DND-41 (cell line): ENCODE data around the gene TRIM69.

Source experiments
- EZH2 ChIP-seq: IDR thresholded peaks from 3 replicates; pipeline ENCODE4 v1.6.1; 2012; ENCODE audit warnings: borderline replicate concordance, low read depth, mild to moderate bottlenecking, moderate library complexity, low read length, inconsistent platforms; ENCODE audit not compliant: severe bottlenecking
- TF ChIP-seq, protein P1 (sequence below): IDR thresholded peaks from 2 replicates; pipeline ENCODE4 v1.5.1; 2012; ENCODE audit warnings: borderline replicate concordance, low read length, moderate library complexity, mild to moderate bottlenecking; ENCODE audit not compliant: poor library complexity, severe bottlenecking; ENCODE audit errors: extremely low read depth

DNA sequence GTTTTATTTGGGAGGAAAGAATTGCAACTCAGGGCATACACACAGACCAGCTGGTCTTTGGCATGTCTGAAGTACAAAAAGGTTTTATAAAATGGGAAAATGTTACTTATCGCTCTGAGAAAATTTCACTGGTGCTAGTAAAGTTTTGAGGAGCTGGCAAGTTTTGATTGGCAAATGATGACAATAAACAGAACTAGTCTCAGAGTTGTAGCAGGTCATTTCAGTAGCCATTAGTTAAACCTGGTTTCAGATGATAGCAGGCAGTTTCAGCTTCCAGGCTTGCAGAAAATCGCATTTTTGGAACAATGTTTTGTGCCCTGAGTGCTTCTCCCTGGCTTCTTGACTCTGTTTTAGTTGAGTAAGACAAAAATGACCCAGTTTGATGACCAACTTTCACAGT is 14.3 kb upstream of the TRIM69 start:
- TF ChIP-seq, protein P1, sequence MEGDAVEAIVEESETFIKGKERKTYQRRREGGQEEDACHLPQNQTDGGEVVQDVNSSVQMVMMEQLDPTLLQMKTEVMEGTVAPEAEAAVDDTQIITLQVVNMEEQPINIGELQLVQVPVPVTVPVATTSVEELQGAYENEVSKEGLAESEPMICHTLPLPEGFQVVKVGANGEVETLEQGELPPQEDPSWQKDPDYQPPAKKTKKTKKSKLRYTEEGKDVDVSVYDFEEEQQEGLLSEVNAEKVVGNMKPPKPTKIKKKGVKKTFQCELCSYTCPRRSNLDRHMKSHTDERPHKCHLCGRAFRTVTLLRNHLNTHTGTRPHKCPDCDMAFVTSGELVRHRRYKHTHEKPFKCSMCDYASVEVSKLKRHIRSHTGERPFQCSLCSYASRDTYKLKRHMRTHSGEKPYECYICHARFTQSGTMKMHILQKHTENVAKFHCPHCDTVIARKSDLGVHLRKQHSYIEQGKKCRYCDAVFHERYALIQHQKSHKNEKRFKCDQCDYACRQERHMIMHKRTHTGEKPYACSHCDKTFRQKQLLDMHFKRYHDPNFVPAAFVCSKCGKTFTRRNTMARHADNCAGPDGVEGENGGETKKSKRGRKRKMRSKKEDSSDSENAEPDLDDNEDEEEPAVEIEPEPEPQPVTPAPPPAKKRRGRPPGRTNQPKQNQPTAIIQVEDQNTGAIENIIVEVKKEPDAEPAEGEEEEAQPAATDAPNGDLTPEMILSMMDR, result no peak
- TF ChIP-seq EZH2, result no peak
